Ishikawa (cell line): ENCODE results near the gene COG8.

Experiments
- CEBPB ChIP-seq: IDR thresholded peaks from 2 replicates; pipeline ENCODE4 v1.6.1; 2012
- CREB1 ChIP-seq: IDR thresholded peaks from 2 replicates; pipeline ENCODE4 v1.6.1; 2012; ENCODE audit warnings: low read depth
- EGR1 ChIP-seq: IDR thresholded peaks from 2 replicates; pipeline ENCODE4 v1.6.1; 2012
- EP300 ChIP-seq: IDR thresholded peaks from 2 replicates; pipeline ENCODE4 v1.6.1; 2012; ENCODE audit warnings: borderline replicate concordance
- FOXM1 ChIP-seq: IDR thresholded peaks from 2 replicates; pipeline ENCODE4 v1.6.1; 2012; ENCODE audit warnings: low read depth, borderline replicate concordance
- MAX ChIP-seq: IDR thresholded peaks from 2 replicates; pipeline ENCODE4 v1.6.1; 2012
- NFIC ChIP-seq: IDR thresholded peaks from 2 replicates; pipeline ENCODE4 v1.6.1; 2012
- RAD21 ChIP-seq: IDR thresholded peaks from 2 replicates; pipeline ENCODE4 v1.6.1; 2012; ENCODE audit warnings: low read depth
- TAF1 ChIP-seq: IDR thresholded peaks from 2 replicates; pipeline ENCODE4 v1.6.1; 2012; ENCODE audit warnings: low read depth, mild to moderate bottlenecking
- TCF12 ChIP-seq: IDR thresholded peaks from 2 replicates; pipeline ENCODE4 v1.6.1; 2012; ENCODE audit warnings: low read depth
- TEAD4 ChIP-seq: IDR thresholded peaks from 2 replicates; pipeline ENCODE4 v1.6.1; 2012
- USF1 ChIP-seq: IDR thresholded peaks from 2 replicates; pipeline ENCODE4 v1.6.1; 2012
- YY1 ChIP-seq: IDR thresholded peaks from 2 replicates; pipeline ENCODE4 v1.6.1; 2012; ENCODE audit warnings: low read depth
- ZBTB7A ChIP-seq: IDR thresholded peaks from 2 replicates; pipeline ENCODE4 v1.6.1; 2012; ENCODE audit warnings: low read depth
- TF ChIP-seq, protein P1 (sequence below): IDR thresholded peaks from 2 replicates; pipeline ENCODE4 v1.6.1; 2012; ENCODE audit warnings: low read depth, mild to moderate bottlenecking

COG8 gene

DNA sequence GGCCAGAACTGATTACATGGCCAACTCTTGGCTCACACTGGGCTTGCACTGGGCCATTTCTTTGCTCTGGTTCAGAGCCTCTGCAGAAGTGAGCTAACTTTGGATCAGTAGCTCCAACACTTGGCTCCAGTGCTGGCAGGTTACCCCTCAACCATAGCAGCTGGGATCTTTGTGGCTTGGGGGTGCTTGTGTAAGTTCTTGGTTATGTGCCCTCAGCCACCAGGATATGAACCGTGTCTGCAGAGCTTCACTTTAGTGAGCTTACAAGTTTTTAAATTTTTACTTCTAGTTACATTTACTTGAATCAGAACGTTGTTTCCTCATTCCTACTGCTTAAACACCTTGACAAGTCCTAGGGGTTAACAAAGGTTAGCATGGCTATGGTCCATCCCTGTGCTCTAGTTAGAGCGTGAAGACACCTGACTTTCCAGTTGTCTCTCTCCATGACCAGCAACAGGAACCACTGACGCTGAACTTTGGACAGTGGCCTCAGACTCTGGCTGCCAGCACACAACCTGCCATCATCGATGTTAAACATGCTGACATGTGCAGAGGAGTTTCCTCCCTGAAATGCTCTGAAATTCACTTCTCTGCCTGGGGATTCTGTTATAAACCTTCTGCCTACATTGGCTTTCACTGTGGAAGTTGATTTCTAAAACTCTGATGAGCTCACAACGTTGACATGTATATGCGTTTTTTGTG lies 13.0 kb downstream of the COG8 start:
- no peak for TF ChIP-seq FOXM1
- no peak for TF ChIP-seq TEAD4
- TF ChIP-seq EP300: no peak

DNA sequence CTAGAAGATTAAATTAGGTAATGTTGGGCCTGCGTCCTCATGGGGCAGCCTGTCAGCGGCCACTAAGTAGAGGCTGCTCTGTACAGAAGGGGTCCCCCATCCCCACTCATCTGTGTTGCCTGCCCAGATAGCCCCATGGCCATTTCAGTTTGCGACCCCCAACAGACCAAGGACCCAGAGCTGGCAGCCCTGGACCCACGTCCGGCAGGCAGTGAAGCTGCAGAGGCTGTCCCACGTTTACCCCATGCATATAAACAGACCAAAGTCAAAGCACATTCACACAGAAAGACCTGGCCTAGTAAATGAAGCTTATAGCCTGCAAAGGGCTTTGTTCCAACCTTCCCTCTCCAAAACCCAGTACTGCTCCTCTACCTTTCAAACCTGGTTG lies 13.6 kb downstream of the COG8 start:
- TF ChIP-seq EP300: no peak
- TF ChIP-seq MAX: no peak
- no peak for TF ChIP-seq YY1
- TF ChIP-seq TAF1: no peak
- TF ChIP-seq NFIC: no peak
- no peak for TF ChIP-seq EGR1
- TF ChIP-seq CREB1: no peak
- TF ChIP-seq TEAD4: no peak
- TF ChIP-seq TCF12: no peak
- TF ChIP-seq USF1: no peak
- no peak for TF ChIP-seq RAD21

- TF ChIP-seq TEAD4: no peak
- no peak for TF ChIP-seq USF1
- TF ChIP-seq EGR1: no peak
- TF ChIP-seq MAX: no peak
- no peak for TF ChIP-seq FOXM1
- TF ChIP-seq CEBPB: no peak
- no peak for TF ChIP-seq CREB1
- TF ChIP-seq RAD21: no peak
Measured at GRCh38 chr16:69324585-69325253, 14.6 kb downstream of the COG8 start.

DNA sequence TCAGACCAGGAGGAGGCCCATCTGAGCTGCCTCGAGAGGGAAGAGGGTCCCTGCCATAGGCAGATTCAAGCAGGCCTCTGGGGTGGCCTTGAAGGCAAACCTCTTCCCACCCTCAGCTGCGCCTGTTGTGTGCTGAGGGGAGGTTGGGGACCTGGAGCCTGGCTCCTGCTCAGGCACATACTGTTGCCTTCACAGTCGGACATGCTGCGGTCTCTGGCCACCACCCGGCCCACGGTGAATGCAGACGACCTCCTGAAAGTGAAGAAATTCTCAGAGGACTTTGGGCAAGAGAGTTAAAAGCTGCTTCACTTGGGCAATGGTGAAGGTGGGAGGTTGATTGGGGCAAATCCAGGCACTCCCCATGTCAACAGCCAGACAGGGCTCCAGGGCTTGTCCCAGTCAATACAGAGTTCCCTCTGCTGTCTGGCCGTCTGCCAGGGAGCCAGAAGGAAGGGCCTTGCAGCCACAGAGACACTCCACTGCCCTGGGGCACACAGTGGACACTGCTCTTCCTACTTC lies 15.3 kb downstream of the COG8 start:
- TF ChIP-seq, protein P1, sequence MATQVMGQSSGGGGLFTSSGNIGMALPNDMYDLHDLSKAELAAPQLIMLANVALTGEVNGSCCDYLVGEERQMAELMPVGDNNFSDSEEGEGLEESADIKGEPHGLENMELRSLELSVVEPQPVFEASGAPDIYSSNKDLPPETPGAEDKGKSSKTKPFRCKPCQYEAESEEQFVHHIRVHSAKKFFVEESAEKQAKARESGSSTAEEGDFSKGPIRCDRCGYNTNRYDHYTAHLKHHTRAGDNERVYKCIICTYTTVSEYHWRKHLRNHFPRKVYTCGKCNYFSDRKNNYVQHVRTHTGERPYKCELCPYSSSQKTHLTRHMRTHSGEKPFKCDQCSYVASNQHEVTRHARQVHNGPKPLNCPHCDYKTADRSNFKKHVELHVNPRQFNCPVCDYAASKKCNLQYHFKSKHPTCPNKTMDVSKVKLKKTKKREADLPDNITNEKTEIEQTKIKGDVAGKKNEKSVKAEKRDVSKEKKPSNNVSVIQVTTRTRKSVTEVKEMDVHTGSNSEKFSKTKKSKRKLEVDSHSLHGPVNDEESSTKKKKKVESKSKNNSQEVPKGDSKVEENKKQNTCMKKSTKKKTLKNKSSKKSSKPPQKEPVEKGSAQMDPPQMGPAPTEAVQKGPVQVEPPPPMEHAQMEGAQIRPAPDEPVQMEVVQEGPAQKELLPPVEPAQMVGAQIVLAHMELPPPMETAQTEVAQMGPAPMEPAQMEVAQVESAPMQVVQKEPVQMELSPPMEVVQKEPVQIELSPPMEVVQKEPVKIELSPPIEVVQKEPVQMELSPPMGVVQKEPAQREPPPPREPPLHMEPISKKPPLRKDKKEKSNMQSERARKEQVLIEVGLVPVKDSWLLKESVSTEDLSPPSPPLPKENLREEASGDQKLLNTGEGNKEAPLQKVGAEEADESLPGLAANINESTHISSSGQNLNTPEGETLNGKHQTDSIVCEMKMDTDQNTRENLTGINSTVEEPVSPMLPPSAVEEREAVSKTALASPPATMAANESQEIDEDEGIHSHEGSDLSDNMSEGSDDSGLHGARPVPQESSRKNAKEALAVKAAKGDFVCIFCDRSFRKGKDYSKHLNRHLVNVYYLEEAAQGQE: no peak
- TF ChIP-seq EP300 (no peak), RAD21 (no peak), USF1 (no peak), CEBPB (no peak), ZBTB7A (no peak), NFIC (no peak), FOXM1 (no peak), MAX (no peak), EGR1 (no peak), CREB1 (no peak), YY1 (no peak), TAF1 (no peak), TCF12 (no peak), TEAD4 (no peak)

DNA sequence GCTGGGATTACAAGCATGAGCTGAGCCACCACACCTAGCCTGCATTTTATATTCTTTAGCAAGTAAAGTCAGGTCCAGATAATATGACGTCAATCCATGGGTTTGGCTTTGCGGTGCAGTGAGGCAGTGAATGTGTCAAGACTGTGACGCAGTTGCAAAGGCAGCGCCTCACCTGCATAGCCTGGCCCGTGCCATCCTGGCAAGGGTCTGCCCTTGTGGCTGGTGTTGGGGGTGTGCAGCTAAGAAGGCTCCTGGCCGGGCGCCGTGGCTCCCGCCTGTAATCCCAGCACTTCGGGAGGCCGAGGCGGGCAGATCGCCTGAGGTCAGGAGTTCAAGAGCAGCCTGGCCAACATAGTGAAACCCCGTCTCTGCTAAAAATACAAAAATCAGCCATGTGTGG lies 15.9 kb downstream of the COG8 start:
- TF ChIP-seq ZBTB7A: no peak
- no peak for TF ChIP-seq CREB1
- TF ChIP-seq CEBPB: no peak
- TF ChIP-seq, protein P1: no peak
- no peak for TF ChIP-seq EGR1
- TF ChIP-seq USF1: no peak
- TF ChIP-seq TAF1: no peak
- TF ChIP-seq MAX: no peak
- TF ChIP-seq TEAD4: no peak
- TF ChIP-seq RAD21: no peak
